IPS DF 4.7 (cell line): Measurements from ENCODE around the gene CEP192.

ENCODE experiments used
- DNase-seq: peaks from one replicate; pipeline ENCODE4 v3.0.0-alpha.2; 2013; ENCODE audit warnings: low spot score; ENCODE audit errors: extremely low read depth

The CEP192 gene

GRCh38 chr18:13100942-13101658 lies 109.9 kb downstream of the CEP192 start:
- no peak for DNase-seq

- DNase-seq, result no peak
Measured at GRCh38 chr18:13101659-13102197, 110.6 kb downstream of the CEP192 start.

- DNase-seq, result no peak
Measured at GRCh38 chr18:13103366-13103765, 112.2 kb downstream of the CEP192 start.

- DNase-seq, result no peak
Measured at GRCh38 chr18:13105059-13105458, 113.9 kb downstream of the CEP192 start.

- DNase-seq, result no peak
Measured at GRCh38 chr18:13107074-13107473, 115.9 kb downstream of the CEP192 start.

- no peak for DNase-seq
Measured at GRCh38 chr18:13108330-13108729, 117.2 kb downstream of the CEP192 start.

GRCh38 chr18:13110559-13110958 lies 119.4 kb downstream of the CEP192 start:
- DNase-seq, result no peak

GRCh38 chr18:13112982-13113381 lies 121.8 kb downstream of the CEP192 start:
- DNase-seq, result peak; percentile 30

GRCh38 chr18:13120255-13120654 lies 129.1 kb downstream of the CEP192 start:
- DNase-seq, result no peak

GRCh38 chr18:13120983-13121441 lies 129.8 kb downstream of the CEP192 start:
- no peak for DNase-seq

GRCh38 chr18:13124411-13124810 lies 133.2 kb downstream of the CEP192 start:
- no peak for DNase-seq

- no peak for DNase-seq
Measured at GRCh38 chr18:13125191-13125590, 134.0 kb downstream of the CEP192 start.

GRCh38 chr18:13126966-13127598 lies 135.9 kb downstream of the CEP192 start:
- DNase-seq, result no peak

- no peak for DNase-seq
Measured at GRCh38 chr18:13131283-13131682, 140.1 kb downstream of the CEP192 start.

GRCh38 chr18:13134551-13135401 lies 143.6 kb downstream of the CEP192 start:
- no peak for DNase-seq

- no peak for DNase-seq
Measured at GRCh38 chr18:13136056-13136903, 145.1 kb downstream of the CEP192 start.

GRCh38 chr18:13136904-13137669 lies 145.9 kb downstream of the CEP192 start:
- DNase-seq, result no peak

GRCh38 chr18:13137670-13138419 lies 146.7 kb downstream of the CEP192 start:
- no peak for DNase-seq

GRCh38 chr18:13138420-13139139 lies 147.4 kb downstream of the CEP192 start:
- no peak for DNase-seq
